ENCODE data around the gene PROZ.

Gene PROZ

DNA sequence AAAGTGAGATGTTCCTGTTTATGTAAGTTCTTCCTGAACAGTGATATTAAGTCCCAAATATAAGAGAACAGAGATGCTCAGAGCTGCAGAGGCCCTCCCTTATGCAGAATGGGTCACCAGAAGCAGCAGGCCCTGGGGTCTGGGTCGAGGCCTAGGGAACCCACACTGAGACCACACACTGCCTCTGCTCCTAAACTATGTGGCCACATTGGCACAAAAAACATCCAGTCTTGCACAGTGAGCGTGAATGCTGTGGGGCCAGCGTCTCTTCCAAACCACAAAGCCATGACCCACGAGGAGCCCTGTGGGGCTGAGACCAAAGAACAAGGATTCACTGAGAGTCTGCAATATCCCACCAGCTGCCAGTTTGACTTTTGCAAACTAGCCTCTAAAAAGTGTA lies 23.6 kb downstream of the PROZ start:
- H3K4me3 ChIP-seq (ENCODE audit: low read depth, low read length), result no peak overlapping the region
- TF ChIP-seq, protein P1, sequence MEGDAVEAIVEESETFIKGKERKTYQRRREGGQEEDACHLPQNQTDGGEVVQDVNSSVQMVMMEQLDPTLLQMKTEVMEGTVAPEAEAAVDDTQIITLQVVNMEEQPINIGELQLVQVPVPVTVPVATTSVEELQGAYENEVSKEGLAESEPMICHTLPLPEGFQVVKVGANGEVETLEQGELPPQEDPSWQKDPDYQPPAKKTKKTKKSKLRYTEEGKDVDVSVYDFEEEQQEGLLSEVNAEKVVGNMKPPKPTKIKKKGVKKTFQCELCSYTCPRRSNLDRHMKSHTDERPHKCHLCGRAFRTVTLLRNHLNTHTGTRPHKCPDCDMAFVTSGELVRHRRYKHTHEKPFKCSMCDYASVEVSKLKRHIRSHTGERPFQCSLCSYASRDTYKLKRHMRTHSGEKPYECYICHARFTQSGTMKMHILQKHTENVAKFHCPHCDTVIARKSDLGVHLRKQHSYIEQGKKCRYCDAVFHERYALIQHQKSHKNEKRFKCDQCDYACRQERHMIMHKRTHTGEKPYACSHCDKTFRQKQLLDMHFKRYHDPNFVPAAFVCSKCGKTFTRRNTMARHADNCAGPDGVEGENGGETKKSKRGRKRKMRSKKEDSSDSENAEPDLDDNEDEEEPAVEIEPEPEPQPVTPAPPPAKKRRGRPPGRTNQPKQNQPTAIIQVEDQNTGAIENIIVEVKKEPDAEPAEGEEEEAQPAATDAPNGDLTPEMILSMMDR (IDR thresholded peaks at IDR 0.05; ENCODE audit: borderline replicate concordance, insufficient read depth, low read depth, low read length), result no peak

GRCh38 chr13:113183450-113184129 lies 25.1 kb downstream of the PROZ start:
- TF ChIP-seq, protein P1 (IDR thresholded peaks at IDR 0.05; ENCODE audit: borderline replicate concordance, insufficient read depth, low read depth, low read length), result no peak
- H3K4me3 ChIP-seq (ENCODE audit: low read depth, low read length), result no peak overlapping the region

DNA sequence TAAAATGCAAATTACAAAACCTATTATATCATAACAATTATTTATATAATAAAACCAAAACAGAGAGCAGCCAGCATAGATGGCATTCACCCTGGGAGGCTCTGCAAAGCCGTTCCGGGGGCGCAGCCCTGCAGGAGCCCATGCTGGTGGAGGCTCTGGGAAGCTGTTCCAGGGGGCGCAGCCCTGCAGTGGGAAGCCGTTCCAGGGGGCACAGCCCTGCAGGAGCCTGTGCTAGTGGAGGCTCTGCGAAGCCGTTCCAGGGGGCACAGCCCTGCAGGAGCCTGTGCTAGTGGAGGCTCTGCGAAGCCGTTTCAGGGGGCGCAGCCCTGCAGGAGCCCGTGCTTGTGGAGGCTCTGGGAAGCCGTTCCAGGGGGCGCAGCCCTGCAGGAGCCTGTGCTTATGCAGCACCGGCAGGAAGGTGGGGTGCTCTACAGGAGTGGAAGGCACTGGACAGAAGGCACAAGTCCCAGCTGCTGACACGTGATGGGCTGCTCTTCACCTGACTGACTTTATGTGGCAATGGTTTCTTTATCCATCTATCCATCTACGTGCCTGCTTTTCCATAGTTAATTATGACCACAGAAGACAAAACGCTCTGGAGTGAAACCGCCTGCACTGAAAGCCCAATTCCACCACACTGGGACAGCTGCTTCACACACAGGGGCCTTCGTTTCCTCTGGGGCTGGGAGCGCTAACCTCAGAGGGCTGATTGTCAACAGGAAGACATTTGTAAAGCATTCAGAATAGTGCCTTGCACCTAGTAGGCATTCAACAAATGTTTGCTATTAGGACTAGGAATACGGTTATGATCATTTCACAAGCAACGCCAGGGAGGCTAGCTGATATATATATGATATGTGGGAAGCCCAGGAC lies 26.4 kb downstream of the PROZ start:
- H3K4me3 ChIP-seq (ENCODE audit: low read depth, low read length), result no peak overlapping the region
- TF ChIP-seq, protein P1 (IDR thresholded peaks at IDR 0.05; ENCODE audit: borderline replicate concordance, insufficient read depth, low read depth, low read length), result no peak

- no peak overlapping the region for H3K4me3 ChIP-seq (ENCODE audit: low read depth, low read length)
- TF ChIP-seq, protein P1 (IDR thresholded peaks at IDR 0.05; ENCODE audit: borderline replicate concordance, insufficient read depth, low read depth, low read length), result no peak
Measured at GRCh38 chr13:113186061-113186900, 27.8 kb downstream of the PROZ start.

DNA sequence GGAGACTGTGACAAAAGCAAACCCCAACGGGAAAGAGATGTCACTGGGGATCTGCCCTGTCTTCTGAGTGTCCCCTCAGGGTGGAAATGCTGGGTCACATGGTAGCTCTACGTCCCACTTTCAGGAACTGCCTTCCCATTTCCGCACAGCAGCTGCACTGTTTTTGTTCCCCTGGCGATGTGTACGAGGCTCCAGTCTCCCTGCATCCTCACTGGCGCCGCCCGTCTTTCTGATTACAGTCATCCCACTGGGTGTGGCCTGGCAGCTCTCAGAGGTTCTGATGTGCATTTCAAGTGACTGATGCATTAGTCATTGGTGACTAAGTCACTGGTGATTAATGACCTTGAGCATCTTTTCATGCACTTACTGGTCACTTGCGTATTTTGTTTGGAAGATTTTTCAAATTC lies 28.8 kb downstream of the PROZ start:
- TF ChIP-seq, protein P1 (IDR thresholded peaks at IDR 0.05; ENCODE audit: borderline replicate concordance, insufficient read depth, low read depth, low read length), result no peak
- H3K4me3 ChIP-seq (ENCODE audit: low read depth, low read length), result no peak overlapping the region

GRCh38 chr13:113187883-113188665 lies 29.6 kb downstream of the PROZ start:
- no peak overlapping the region for H3K4me3 ChIP-seq (ENCODE audit: low read depth, low read length)
- TF ChIP-seq, protein P1 (IDR thresholded peaks at IDR 0.05; ENCODE audit: borderline replicate concordance, insufficient read depth, low read depth, low read length), result no peak

All from GM12875 (cell line).